Activated CD4-positive, alpha-beta T cell treated with anti-CD3 and anti-CD28 coated beads, Interleukin-2, Interleukin-4, amounts not matched to agents 100 ng/mL and 50 ng/mL, durations not matched to agents 16 hours and 8 hours (primary cell): ENCODE measurements around the gene RDH16.
"Not testable (repeated sequence)": the region's sequence is repeated elsewhere in the genome, so short reads cannot be mapped to it uniquely, and the experiment has no call there.

Experiments used
- DNase-seq: peaks from one replicate; pipeline ENCODE4 v3.0.0-alpha.2; 2020; ENCODE audit warnings: low spot score

The RDH16 gene

DNA sequence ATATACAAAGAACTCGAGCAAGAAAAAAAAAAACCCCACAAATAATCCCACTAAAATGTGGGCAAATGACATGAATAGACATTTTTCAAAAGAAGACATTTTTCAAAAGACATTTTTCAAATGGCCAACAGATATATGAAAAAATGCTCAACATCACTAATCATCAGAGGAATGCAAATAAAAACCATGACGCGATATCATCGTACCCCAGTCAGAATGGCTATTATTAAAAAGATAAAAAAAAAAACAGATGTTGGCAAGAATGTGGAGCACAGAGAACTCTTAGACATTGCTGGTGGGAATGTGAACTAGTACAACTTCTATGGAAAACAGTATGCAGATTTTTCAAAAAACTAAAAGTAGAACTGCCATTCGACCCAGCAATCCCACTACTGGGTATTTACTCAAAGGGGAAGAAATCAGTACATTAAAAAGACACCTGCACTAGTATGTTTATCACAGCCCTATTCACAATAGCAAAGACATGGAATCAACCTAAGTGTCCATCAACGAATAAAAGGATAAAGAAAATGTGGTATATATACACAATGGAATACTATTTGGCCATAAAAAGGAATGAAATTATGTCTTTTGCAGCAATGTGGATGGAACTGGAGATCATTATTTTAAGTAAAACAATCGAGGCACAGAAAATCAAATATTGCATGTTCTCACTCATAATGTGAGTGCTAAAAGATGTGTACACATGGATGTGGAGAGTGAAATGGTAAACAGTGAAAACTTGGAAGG lies 32.6 kb upstream of the RDH16 start:
- DNase-seq: no peak

DNA sequence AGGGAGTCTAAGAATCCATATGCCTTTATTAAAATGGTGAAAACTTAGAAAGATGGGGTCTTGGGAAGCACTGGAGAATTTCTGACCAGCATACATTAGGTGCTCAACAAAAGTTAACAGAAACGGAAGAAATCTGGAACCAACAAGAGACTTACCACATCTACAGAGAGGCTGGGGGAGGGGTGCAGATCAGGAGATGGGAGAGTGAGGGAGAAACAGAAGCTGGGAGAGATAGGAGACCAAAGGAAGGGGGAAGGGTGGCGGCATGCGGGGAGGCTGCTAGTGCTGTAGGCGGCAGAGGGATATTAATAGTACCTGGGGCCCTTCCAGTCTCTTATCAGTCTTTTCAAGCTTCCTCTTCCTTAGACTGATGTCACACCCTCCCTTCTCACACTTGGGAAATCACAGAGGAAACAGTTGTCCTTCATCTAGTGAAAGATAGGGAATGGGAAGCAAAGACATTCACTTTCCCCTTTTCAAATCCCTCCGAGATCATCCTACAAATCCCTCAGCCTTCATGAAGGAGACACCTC lies 30.9 kb upstream of the RDH16 start:
- no peak for DNase-seq

DNA sequence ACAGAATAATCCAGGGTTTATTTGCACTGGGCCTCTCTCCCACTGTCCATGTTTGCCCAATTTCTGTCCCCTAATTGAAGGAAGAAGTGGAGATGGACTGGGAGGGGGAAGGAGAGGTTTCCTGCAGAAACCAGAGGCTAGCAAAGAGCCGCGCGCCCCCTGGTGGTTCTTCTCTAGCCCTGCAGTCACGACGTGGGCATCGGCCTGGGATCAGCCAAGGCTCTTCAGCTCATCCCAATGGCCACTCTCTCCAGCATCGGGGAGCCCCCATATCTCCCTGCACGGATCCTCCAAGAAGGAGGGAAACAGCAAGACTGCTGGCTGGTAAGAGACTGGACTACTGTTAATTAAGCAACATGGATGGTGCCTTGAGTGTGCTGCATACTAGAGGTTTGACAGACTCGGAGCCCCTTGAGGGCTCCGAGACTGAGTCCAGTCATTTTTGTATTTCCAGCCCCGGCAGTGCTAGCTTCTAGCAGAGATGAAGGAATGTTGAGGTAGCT lies 30.2 kb upstream of the RDH16 start:
- peak; percentile 75 for DNase-seq

DNA sequence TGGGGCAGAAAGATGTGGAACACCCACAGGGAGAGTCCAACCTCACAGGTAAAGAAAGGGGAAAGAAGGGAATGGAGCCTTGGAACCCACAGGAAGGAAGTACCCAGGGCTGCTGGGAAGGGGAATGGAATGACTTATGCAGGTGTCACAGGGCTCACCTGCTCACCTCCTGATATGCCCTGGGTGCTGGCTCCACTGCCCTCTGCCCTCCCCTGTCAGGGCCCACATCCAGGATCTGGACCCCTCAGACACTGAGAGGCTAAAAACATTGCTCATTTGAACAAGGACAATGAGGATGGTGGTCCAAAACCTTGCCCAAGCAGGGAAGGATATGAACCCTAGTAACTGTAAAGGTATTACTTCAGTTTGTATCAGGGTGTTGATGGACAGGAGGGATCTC lies 29.6 kb upstream of the RDH16 start:
- no peak for DNase-seq

DNA sequence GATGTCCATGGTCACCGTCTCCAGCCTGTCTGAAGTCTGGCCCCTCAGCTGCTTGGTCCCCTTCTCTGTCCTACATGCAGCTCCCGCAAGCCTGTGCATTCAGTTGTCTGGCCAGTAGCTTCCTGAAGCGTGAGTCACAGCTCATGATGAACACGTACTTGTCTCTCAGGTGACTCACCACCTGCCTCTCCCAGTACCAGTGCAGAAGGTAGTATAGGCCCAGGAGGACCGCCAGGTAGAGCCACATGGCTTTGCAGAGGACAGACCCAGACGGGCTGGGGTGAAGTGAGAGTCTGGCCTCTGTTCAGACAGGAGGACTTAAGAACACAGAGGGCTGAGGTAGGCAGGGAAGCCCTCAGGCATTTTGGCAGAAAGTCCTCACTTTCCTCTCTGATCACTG lies 28.3 kb upstream of the RDH16 start:
- not testable (repeated sequence) for DNase-seq

DNA sequence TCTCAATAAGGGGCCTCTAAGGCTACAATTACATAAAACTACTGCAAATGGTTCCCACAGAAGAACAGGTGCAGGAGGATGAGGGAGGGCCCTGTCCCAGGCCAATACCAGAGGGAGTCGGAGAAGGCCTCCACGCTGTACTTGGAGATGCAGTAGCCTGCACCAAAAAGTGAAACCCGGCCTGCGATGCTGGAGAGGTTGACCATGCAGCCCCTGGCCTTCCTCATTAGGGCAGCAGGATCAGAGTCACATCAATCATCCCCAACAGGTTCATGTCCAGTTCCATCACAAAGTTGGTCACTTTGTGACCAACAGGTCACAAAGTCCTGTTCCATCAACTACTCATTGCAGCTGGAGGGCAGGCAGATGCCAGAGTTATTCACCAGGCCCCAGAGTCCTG lies 26.0 kb upstream of the RDH16 start:
- DNase-seq: no peak

DNA sequence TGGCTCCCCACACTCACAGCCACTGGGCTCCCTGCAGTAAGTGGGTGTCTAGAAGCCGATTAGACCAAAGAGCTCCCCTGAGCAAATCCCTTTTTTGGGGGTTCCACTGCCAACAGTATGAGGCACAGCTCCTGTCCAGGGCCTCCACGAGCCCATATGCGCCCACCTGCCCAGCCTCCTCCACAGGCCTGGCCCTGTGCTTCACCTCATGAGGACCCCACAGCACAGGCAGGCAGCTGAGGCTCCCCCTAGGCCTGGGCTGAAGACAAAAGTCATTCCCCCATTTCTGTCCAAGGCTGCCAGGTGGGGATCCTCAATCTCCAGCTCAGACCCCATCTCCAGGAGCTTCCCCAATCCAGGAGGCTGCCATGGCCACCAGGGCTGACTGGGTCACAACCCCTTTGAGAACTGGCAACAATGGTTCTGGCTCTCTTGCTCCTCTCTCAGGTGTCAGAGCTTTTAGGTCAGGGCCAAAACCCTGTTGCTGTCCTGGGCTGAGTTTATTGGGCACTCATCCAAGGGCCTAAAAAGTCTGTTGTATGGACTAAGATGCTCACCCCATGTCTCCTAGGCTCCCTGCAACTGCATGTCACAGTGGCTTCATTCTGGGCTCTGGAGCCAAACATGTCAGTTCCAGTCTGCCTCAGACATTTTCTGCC lies 25.3 kb upstream of the RDH16 start:
- not testable (repeated sequence) for DNase-seq

DNA sequence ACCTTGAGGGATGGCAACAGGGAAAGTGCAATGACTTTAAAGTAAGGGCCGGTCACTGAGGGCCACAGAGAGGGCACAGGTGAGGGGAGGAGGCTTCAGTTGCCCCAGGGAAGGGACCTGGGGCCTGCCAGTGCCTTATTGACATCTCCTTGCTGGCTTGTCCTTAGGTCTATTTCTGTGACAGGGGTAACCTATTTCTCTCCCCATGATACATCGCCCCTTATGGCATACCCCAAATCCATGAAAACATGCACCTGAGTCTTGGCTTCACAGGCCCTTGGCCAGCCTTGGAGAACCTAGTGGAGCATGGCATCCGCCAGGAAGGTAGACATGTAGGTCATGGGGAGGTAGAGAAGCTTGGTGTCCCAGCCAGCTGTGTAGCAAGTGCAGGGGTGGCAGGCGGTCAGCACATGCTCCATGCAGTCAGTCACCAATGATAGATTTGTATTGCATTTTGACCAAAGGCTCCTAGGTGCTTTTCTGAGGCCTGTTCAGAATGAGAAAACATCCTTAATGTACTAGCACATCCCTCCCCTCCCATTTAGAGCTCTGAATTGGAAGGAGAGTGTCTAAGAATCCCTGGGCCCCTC lies 23.6 kb upstream of the RDH16 start:
- no peak for DNase-seq

DNA sequence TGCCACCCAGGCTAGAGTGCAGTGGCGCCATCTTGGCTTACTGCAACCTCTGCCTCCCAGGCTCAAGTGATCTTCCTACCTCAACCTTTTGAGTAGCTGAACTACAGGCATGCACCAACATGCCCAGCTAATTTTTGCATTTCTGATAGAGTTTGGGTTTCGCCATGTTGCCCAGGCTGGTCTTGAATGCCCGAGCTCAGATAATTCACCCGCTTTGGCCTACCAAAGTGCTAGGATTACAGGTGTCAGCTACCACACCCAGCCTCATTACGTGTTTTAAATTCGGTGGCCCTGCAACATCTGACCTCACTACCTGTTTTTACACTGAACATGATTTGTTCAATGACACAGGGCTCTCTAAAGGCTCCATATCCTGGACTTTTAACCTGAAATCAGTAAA lies 22.9 kb upstream of the RDH16 start:
- no peak for DNase-seq

DNA sequence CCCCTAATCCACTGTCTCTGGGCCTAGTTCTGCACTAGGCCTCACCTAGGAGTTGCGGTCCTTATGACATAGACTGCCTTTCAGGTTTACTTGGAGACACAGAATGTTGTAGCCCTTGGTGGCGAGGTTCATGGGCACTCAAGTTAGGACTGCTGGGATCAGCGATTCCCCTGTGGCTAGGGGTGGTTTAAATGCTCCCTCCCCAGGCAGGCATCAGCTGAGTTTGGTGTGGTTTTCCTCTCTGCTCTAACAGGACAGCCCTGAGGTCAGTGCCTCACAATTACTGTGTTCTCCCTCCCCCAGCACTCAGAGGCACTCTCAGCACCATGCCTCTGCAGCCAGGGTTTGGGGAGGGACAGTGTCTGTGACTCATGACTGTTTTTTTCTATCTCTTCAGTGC lies 22.2 kb upstream of the RDH16 start:
- no peak for DNase-seq

DNA sequence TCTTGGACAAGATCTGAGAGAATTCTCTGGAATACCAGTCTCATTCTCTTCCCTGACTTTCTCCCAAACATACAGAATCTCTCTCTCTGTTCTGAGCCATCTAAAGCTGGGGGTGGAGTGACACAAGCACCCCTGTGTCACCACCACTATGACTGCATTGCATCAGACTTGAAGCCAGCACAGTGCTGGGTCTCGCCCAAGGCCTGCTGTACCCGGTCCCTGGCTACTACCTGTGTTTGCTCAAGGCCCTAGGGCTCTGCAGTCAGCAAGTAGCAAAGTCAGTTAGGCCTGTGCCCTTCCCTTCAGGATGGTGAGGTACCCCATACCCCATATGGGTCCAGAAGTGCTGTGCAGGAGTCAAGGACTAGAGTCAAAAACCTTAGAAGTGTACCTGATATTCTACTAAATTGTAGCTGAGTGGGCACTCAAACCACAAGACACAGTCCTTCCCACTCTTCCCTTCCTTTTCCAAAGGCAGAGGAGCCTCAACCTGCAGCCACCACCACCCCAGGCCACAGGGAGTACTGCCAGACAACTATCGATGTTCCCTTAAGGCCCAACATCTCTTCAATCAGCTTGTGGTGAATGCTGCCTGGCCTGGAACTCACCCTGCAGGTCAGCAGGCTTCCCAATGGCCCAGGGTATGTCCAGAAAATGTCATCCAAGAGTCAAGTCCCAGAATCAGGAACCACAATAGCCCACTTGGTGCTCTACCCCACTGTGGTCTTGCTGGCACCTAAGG lies 21.2 kb upstream of the RDH16 start:
- no peak for DNase-seq

DNA sequence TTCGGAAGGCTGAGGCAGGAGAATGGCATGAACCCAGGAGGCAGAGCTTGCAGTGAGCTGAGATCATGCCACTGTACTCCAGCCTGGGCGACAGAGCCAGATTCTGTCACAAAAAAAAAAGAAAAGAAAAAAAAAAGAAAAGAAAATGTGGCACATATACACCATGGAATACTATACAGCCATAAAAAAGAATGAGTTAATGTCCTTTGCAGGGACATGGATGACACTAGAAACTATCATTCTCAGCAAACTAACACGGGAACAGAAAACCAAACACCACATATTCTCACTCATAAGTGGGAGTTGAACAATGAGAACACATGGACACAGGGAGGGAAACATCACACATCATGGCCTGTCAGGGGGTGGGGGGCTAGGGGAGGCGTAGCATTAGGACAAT lies 20.0 kb upstream of the RDH16 start:
- not testable (repeated sequence) for DNase-seq

DNA sequence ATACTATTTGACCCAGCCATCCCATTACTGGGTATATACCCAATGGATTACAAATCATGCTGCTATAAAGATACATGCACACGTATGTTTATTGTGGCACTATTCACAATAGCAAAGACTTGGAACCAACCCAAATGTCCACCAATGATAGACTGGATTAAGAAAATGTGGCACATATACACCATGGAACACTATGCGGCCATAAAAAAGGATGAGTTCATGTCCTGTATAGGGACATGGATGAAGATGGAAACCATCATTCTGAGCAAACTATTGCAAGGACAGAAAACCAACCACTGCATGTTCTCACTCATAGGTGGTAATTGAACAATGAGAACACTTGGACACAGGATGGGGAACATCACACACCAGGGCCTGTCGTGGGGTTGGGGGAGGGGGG lies 16.8 kb upstream of the RDH16 start:
- DNase-seq: not testable (repeated sequence)

DNA sequence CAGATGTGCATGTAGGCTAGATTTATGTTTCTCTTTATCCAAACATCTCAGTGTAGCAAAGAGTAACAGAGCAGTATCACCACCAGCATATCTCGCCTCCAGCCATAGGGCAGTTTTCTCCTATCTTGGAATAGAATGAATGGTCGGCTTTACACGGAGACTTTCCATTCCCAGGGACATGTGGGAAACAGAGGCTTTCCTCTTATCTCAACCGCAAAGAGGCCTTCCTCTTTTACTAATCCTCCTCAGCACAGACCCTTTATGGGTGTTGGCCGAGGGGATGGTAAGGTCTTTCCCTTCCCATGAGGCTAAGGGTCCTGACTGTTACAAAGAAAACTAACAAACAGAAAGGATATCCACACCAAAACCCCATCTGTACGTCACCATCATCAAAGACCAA lies 11.5 kb upstream of the RDH16 start:
- DNase-seq: not testable (repeated sequence)

DNA sequence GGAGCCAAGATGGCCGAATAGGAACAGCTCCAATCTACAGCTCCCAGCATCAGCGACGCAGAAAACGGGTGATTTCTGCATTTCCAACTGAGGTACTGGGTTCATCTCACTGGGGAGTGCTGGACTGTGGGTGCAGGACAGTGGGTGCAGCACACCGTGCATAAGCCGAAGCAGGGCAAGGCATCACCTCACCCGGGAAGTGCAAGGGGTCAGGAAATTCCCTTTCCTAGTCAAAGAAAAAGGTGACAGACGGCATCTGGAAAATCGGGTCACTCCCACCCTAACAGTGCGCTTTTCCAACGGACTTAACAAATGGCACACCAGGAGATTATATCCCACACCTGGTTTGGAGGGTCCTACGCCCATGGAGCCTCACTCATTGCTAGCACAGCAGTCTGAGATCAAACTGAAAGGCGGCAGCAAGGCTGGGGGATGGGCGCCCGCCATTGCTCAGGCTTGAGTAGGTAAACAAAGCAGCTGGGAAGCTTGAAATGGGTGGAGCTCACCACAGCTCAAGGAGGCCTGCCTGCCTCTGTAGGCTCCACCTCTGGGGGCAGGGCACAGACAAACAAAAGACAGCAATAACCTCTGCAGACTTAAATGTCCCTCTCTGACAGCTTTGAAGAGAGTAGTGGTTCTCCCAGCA lies 8.7 kb upstream of the RDH16 start:
- not testable (repeated sequence) for DNase-seq

DNA sequence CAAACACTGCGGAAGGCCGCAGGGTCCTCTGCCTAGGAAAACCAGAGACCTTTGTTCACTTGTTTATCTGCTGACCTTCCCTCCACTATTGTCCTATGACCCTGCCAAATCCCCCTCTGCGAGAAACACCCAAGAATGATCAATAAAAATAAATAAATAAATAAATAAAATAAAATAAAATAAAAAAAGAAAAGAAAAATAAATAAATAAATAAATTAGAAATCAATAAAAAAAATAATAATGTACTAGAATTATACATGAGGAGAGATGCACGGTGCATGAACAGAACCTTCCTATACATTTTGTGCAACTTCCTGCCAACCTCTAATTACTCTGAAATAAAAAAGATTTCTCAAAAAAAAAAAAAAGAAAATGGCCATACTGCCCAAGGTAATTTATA lies 7.7 kb upstream of the RDH16 start:
- DNase-seq: not testable (repeated sequence)

DNA sequence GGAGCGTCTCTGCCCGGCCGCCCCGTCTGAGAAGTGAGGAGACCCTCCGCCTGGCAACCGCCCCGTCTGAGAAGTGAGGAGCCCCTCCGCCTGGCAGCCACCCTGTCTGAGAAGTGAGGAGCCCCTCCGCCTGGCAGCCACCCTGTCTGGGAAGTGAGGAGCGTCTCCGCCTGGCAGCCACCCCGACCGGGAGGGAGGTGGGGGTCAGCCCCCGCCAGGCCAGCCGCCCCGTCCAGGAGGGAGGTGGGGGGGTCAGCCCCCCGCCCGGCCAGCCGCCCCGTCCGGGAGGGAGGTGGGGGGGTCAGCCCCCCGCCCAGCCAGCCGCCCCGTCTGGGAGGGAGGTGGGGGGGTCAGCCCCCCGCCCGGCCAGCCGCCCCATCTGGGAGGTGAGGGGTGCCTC lies 6.1 kb upstream of the RDH16 start:
- DNase-seq: not testable (repeated sequence)

DNA sequence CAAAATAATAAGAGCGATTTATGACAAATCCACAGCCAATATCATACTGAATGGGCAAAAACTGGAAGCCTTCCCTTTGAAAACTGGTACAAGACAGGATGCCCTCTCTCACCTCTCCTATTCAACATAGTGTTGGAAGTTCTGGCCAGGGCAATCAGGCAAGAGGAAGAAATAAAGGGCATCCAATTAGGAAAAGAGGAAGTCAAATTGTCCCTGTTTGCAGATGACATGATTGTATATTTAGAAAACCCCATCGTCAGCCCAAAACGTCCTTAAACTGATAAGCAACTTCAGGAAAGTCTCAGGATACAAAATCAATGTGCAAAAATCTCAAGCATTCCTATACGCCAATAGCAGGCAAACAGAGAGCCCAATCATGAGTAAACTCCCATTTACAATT lies 4.8 kb upstream of the RDH16 start:
- DNase-seq: not testable (repeated sequence)

DNA sequence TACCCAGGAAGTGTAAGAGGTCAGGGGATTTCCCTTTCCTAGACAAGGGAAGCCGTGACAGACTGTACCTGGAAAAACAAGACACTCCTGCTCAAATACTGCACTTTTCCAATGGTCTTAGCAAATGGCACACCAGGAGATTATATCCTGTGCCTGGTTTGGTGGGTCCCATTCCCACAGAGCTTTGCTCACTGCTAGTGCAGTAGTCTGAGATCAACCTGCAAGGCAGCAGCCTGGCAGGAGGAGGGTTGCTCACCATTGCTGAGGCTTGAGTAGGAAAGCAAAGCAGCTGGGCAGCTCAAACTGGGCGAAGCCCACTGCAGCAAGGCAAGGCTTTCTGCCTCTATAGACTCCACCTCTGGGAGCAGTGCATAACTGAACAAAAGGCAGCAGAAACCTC lies 1.0 kb upstream of the RDH16 start:
- DNase-seq: no peak

DNA sequence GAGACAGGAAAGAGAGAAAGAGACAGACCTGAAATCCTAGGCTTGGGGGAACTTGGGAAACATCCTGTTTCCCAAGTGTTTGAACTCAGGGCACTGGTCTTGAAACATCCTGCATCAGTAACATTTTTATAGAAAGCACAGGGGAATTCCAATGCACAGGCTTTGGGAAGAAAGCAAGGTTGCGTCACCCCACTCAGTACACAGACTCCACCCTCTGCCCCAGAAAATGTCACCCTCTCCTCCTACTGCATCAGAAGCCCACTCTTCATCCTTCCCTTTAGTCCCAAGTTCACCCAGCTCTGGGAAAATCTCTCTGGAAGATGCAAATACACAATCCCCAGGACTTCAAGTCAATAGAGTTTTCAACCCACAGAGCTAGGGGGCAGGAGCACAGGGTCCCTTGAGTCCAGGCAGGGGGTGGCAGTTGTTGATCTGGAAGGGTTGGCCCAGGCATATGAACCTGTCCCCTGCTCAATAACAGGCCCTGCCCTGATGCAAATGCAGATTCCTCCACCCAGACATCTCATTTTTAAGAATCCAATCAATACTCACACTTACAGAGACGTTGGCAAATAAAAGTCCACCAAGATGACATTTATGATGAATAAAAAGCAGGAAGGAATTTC lies 1.7 kb downstream of the RDH16 start:
- DNase-seq: no peak

DNA sequence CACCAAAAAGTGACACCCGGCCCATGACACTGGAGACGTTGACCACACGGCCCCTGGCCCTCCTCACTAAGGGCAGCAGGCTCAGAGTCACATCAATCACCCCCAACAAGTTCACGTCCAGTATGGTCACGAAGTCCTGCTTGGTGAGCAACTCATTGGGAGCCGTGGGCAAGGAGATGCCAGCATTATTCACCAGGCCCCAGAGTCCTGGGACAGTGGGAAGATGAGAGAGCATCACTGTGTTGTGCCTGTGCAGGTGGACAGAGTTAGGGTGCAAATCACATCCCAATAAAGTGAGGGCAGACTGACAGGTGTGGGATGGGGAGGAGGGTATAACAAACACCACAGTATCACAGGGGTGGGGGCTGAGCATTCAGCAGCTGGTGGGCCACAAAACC lies 2.5 kb downstream of the RDH16 start:
- no peak for DNase-seq
